ENCODE measurements around the gene IMPDH1. TPM values are rescaled to one million over a fixed set of nuclear protein-coding genes. Genes with fewer than 3 reads are reported as not detected.

The IMPDH1 gene
- polyA plus RNA-seq, 4 donors, result 26.0 to 31.8 (median 29.0) TPM

DNA sequence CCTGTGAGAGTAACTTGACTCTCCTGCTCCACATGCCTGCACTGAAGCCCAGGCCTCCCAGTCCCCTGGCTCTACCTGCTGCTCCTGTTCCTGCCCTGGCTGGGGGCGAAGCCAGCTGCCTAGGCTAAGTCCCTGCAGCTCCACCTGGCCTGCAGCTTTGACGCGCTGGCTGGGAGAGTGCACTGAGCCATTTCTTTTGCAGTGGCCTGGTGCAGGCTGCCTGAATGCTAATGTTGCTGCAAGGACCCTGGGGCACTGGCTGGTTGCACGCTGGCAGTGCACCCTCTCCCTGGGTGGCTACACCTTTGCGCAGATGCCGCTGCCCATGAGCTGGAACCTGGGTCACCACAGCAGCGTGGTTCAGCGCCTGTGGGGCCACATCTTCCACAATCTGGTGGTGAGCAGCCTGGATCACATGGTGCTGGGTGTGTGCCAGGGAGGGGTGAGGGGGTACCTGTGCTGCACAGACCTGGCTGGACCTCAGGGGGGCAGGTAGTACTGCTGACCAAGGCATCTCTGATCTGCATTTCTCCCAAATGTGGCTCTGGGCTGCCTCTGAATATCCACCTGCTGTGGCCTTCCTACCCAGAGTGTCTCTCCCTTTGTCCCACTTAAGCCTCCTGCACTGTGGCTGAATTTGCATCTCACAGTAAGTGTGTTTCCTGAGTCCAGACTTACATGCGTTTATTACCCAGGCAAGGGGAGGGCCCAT lies 20.0 kb downstream of the IMPDH1 start:
- DNase-seq (ENCODE audit: low read depth in 4 of 4, low spot score in 2 of 4), result no peak

DNA sequence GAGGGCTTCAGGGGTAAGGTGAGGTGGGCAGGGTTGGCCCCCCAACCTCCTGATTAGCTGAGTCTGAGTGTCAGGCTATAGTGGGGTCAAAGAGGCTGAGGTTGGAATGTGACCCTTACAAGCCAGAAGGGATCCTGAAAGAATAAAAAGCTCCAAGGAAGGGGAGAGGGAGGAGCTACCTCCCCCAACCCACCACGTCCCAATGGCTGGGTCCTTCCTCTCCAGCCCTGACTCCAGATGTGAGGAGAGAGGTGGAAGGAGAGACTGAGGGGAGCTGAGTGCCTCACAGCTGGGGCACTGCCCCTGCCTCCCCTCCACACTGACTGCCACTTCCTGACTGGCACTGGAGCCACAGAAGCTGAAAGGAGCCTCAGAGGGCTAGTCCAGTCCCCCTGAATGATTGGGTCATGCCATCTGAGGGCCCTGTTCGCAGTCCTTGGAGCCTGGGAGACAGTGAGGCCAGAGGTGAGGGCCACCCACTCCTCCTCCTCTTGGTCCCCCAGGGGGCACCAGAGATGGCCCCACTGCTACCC lies 20.6 kb downstream of the IMPDH1 start:
- no peak for DNase-seq (ENCODE audit: low read depth in 4 of 4, low spot score in 2 of 4)

DNA sequence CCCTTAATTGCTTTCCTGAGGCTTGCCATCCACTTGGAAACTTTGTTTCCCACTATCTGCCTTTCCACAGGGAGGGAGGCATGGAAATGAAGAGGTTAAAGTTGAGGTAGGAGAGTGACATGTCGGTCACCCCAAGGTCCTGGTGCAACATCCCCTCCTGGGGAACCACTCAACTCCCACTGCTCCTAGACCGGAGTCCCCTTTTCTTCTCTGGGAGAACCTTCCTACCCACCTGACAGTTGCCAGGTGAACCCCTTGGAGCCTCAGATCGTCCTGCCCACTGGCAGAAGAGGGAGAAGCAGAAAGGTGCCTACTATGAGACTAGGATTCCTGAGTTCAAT lies 21.7 kb downstream of the IMPDH1 start:
- DNase-seq (ENCODE audit: low read depth in 4 of 4, low spot score in 2 of 4), result no peak

DNA sequence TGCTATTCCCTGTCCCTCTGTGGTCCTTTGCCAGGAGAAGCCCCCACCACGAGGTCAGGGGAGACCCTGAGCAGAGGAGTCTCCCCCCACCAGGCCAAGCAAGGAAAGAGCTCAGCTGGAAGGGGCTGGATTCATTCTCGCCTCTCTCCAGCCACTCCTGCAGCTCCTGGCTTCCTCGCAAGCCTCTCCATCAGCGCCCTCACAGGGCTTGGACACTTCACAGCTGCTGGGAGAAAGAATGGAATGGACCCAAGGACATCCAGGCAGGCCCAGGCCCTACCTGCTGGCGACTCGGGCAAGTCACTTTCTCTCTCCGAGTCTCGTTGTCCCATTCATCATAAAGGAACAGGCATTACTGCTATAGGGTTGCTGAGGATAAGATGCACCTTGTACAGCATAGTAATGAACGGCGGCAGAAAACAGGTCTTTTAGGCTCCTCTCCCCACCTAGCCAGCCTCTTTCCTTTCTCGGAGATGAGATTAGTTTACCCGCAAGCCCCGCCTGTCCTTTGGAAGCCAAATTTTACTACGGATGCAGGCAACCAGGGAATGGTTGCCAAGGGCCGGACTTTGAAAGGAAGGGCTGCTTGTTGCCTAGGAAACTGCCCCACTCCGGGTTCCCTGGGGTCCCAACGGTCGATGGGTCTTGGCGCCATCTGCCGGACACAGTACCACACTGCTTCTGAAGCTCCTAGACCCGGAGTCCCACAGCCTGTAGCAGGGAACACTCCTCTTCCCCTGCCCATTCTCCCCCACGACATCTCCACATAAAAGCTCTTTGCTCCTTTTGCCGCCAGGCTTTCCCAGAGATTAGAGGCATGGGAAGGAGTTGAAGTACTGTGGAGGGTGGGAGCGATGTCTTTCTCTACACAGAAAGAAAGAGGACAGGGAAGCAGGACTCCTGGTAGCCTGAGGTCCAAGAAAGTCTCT lies 22.3 kb downstream of the IMPDH1 start:
- DNase-seq (ENCODE audit: low read depth in 4 of 4, low spot score in 2 of 4), result peak in 1 of 4 donors; percentile 71

DNA sequence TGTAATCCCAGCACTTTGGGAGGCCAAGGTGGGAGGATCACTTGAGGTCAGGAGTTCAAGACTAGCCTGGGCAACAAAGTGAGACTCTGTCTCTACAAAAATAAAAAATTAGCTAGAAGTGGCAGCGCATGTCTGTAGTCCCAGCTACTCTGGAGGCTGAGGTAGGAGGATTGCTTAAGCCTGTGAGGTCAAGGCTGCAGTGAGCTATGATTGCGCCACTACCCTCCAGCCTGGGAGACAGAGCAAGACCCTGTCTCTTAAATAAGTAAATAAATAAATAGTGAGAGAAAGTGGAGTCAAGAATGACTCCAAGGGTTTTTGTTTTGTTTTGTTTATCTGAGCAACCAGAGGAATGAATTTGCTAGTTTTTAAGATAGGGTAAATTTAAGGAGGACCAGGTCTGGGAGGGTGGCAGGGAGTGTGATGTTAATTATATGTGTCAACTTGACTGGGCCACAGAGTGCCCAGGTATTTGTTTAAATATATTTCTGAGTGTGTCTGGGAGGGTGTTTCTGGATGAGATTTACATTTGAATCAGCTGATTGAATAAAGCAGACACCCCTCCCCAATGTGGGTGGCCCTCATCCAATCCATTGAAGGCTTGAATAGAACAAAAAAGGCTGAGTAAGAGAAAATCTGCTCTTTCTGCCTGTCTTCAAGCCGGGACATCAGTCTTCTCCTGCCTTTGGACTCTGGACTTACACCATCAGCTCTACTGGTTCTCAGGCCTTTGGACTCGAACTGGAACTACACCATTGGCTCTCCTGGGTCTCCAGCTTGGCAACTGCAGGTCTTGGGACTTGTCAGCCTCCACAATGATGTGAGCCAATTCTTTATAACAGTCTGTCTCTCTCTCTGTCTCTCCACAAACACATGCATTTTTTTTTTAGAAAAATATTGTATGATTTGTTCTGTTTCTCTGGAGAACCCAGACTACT lies 23.5 kb downstream of the IMPDH1 start:
- DNase-seq (ENCODE audit: low read depth in 4 of 4, low spot score in 2 of 4), result no peak

DNA sequence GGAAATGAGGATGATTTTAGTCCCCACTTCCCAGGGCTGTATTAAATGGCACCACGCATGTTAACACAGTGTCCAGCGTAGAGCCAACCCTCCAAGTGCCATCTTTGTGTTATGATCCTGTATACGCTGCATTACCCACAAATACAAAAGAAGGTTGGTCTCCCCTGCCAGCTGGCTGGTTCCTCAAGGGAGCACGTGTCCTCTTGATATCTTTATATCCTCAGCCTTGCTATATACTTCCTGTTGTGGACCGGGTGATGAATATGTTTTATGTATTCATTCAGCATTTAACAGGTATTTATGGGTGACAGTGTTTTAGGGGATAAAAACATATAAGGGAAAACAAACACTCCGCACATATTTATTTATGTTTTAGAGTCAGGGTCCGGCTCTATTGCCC lies 25.1 kb downstream of the IMPDH1 start:
- no peak for DNase-seq (ENCODE audit: low read depth in 4 of 4, low spot score in 2 of 4)

DNA sequence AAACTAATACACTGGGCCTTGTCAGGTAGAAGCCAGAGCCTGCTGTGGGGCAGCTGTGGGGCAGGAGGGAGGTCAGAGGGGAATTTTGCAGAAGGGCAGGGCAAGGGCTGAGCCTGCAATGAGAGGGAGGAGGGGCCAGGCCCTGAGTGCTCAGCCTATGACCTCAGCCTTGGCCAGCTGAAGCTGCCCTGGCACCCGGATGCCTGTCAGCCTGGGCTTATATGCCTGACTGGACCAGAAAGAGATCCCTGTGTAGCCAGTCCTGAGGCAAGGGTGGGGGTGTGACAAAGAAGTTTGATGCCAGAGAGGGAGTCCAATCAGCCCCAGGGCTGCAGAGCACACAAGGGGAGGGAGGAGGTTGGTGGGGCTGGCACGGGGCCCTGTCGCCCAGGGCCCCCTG lies 26.0 kb downstream of the IMPDH1 start:
- no peak for DNase-seq (ENCODE audit: low read depth in 4 of 4, low spot score in 2 of 4)

DNA sequence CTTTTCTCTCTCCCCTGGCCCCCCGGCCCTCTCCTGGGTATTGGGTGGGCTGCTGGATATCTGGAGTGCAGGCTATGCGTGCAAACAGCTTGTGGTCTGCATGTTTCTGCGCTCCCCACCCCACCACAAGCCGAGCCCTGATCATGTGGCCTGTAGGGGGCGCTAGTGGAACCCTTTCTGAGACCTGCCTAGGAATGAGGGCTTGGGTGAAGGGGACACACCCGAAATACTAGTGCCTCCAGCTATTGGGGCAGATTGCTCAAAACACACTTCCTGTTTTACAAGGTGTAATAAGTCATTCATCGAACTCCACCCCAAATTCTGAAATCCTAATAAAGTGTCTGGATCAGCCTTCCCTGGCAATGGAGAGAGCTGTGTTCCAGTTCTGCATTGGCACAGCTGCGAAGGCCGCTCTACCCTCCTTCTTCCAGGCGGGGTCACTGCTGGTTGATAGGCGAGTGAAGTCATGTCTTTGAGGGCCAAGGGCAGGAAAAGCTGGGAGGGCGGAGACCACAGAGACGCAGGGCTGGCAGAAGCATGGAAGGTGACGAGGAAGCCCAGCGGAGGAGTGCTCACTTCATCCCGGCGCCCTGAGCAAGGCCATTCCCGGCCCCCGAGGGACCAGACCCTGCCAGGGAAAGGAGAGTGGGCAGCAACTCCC lies 28.5 kb downstream of the IMPDH1 start:
- no peak for DNase-seq (ENCODE audit: low read depth in 4 of 4, low spot score in 2 of 4)

DNA sequence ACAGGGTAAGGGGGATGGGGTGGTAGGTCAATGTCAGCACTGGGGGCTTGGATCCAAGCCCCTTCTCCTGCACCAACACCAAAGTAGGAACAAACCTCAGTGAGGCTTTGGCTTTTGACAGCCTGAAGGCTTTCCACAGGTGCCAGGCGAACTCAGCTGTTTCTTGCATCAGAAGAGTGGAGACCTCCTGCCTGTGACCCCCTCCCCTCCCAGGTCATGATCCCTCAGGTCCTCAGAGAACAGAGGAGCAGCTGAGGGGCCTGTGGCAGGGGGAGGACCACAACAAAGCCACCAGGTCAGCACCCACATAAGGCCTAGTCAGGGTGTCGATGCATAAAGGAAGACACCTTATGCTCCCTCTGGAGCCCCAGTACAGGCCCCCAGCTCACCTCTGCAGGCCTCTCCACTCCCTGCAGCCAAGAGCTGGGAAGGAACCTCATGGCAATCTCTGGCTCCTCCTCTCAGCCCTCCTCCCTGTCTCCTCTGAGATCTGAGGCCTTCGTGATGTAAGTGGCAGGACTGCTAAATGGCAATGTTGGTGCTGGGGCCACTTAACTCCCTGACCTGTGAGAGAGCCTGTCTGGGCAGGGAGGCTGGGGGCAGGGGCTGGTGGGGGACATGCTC lies 29.2 kb downstream of the IMPDH1 start:
- DNase-seq (ENCODE audit: low read depth in 4 of 4, low spot score in 2 of 4), result no peak

DNA sequence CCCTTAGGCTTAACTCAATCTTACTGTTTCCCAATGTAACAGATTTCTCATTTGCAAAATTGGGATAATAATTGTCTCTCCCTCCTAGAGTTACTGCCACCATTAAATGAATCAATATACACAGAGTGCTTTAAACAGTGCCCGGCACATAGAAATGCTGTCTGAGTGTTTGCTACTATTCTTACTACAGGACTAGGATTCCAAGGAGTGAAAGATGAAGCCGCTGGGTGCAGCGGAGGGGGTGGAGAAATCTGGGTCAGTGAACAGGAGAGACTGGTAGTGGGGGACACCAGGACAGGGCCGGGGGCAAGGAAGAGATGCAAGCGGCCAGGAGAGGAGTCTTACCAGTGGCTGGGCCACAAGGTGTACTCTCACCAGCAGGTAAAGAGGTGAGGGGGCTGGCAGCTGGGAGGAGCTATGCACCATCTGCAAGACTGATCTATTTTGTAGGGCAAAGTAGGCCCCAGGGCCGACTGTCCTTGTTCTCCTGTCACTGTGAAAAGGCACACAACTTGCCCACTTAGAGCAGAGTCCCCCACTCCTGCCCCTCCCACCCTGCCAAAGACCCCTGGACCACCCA lies 29.8 kb downstream of the IMPDH1 start:
- no peak for DNase-seq (ENCODE audit: low read depth in 4 of 4, low spot score in 2 of 4)

DNA sequence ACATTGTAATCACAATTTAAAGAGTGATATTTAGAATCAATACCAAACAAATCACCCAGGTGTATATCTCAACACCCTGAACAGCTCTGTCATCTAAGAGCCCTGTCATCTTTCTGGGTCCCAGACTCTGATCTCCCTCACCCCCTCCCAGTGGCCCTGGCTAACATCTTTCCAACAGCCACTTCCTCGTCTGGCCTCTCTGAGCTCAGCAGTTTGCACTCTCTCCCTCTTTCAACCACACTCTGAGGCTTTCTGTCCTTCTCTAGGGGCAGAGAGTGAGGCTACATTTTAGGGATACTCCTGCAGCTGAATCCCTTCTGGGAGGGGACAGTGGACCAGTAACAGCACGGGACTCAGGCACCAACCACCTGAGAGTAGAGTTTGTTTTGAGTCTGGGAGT lies 31.1 kb downstream of the IMPDH1 start:
- DNase-seq (ENCODE audit: low read depth in 4 of 4, low spot score in 2 of 4), result no peak

DNA sequence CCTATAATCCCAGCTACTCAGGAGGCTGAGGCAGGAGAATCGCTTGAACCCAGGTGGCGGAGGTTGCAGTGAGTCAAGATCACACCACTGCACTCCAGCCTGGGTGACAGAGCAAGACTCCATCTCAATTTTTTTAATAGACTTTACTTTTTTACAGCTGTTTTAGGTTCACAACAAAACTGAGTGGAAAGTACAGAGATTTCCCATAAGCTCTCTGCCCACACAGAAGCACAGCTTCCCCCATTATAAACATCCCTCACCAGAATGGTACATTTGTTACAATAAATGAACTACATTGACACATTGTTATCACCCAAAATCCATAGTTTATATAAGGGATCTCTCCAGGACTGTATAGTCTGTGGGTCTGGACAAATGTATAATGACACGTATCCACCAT lies 33.7 kb downstream of the IMPDH1 start:
- DNase-seq (ENCODE audit: low read depth in 4 of 4, low spot score in 2 of 4), result no peak

DNA sequence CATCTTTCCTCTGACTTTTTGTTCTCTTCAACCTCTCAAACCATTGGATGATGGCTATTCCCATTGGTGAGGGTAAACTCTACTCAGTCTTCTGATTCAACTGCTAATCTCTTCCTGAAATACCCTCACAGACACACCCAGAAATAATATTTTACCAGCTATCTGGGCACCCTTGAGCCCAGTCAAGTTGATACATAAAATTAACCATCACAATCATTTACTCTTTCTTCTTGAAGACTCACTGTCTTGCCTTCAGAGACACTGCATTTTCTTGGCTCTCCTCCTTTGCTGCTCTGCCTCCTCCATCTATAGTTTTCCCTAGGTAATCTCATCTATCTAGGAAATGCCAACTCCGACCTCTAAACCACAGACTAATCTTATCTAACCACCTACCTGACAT lies 35.7 kb downstream of the IMPDH1 start:
- DNase-seq (ENCODE audit: low read depth in 4 of 4, low spot score in 2 of 4), result no peak

DNA sequence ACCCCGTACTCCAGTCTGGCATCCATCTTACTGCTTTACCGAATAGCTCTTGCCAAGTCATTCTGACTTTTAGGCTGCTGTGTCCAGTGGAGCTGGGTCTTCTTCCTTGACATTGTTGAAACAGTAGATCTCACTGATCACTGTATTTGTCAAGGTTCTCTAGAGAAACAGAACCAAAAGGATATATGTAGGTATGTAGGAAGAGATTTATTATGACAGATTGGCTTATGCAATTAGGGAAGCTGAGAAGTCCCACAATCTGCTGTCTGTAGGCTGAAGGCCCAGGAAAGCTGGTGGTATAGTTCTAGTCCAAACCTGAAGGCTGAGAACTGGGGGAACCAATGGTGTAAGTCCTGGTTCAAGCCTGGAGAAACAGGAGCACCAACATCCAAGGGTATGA lies 36.2 kb downstream of the IMPDH1 start:
- no peak for DNase-seq (ENCODE audit: low read depth in 4 of 4, low spot score in 2 of 4)

DNA sequence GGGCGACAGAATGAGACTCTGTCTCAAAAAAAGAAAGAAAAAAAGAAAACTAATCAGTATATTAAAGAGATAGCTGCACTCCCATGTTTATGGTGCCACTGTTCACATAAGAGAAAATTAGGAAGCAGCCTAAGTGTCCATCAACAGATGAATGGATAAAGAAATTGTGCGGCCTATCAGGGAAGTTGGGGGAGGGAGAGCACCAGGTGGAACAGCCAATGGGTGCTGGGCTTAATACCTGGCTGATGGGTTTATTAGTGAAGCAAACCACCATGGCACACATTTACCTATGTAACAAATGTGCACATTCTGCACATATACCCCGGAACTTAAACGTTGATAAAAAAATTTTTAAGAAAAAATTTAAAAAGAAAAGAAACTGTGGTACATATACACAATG lies 39.3 kb downstream of the IMPDH1 start:
- no peak for DNase-seq (ENCODE audit: low read depth in 4 of 4, low spot score in 2 of 4)

DNA sequence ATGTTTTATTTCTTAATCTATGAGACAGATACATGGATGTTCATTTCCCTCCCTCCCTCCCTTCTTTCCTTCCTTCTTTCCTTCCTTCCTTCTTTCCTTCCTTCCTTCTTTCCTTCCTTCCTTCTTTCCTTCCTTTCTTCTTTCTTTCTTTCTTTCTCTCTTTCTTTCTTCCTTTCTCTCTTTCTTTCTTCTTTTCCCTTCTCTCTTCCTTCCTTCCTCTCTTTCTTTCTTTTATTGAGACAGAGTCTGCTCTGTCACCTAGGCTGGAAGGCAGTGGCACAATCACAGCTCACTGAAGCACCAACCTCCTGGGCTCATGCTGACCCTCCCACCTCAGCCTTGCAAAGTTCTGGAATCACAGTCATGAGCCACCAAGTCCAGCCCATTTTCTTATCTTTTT lies 42.8 kb downstream of the IMPDH1 start:
- no peak for DNase-seq (ENCODE audit: low read depth in 4 of 4, low spot score in 2 of 4)

DNA sequence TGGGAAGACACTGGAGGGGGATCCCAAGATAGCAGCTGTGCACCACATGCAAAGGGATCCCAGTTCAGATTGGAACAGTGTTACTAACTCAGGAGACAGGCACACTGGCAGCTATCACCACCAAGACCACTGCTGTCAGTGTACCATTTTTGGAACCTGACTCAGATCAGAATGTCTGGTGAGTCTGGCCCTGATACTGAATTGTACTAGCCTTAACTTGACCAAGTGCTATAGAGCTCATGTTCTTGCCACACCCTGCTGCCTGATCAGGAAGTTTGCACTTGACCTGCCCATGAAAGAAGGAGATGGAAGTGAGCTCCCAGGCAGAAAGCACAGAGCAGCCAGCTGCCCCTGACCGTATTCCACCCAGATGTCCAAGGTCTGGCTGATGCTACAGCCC lies 43.5 kb downstream of the IMPDH1 start:
- no peak for DNase-seq (ENCODE audit: low read depth in 4 of 4, low spot score in 2 of 4)

DNA sequence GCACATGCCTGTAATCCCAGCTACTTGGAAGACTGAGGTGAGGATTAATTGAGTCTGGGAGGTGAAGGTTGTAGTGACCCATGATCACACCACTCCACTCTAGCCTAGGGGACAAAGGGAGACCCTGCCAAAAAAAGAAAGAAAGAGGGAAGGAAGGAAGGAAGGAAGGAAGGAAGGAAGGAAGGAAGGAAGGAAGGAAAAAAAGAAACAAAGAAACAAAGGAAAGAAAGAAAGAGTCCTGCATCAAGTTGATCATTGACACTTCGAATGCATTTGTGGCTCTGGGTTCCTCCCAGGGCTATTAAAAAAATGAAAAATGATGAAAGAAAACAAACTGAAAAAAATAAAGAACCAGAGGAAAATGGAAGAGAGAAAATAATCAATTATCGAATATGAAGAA lies 44.4 kb downstream of the IMPDH1 start:
- no peak for DNase-seq (ENCODE audit: low read depth in 4 of 4, low spot score in 2 of 4)

DNA sequence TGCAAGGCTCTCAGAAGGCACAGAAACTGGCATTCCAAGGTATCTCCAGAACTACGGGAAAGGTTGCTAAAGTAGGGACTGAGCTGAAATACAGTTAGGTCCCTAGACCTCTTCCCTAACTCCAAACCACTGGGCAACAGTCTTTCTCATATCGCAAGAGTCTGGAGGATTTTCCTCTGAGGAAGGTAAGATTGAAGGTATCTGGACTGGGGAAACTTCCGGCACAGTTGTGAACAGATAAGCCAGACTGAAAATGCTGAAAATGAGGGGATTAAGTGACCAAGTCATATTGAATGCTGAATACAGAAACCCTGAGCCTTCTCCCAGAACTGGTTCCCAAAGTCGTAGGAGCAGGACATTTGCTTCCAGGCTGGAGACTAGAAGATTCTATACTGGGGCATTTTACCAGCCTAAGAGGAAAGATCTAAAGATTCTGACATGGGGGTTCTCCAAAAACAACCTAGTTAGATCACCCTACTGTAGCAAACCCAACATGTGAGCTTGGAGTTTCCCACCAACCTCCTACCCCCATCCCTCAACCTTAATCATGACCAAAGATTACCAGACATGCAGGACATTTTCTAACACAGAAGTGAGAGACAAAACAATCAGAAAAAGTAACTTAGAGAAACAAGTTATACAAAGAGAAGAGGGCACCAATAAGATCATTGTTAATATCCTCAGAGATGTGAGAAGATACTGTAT lies 45.5 kb downstream of the IMPDH1 start:
- no peak for DNase-seq (ENCODE audit: low read depth in 4 of 4, low spot score in 2 of 4)
